Measurements from ENCODE around the gene DRD3.
A peak's percentile ranks its signal among the peaks of the same experiment; 100 is the strongest.

The DRD3 gene

DNA sequence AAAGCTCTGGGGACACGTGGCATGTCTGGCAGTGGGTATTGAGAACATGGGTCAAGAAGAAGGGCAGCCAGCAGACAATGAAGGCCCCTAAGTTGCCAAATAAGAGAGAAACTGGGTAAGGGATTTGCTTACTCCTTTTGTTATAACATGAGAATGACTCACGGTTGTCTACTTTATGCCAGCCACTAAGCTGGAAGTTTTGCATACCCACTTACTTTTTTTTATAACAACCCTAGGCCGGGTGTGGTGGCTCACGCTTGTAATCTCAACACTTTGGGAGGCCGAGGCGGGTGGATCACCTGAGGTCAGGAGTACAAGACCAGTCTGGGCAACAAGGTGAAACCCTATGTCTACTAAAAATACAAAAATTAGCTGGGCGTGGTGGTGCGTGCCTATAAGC, 50.0 kb downstream of the DRD3 start:
- no peaks in the 10 kb centered on the region for H3K9me3 ChIP-seq (ENCODE audit: low read length)
- no peaks in the 10 kb centered on the region for H3K4me1 ChIP-seq (ENCODE audit: insufficient read depth, low read length)
- H3K27me3 ChIP-seq (ENCODE audit: insufficient read depth, low read length), result no peaks in the 10 kb centered on the region
- no peak overlapping the region for H3K4me3 ChIP-seq (ENCODE audit: low read length)
- H3K36me3 ChIP-seq (ENCODE audit: insufficient read depth, low read length), result no peaks in the 10 kb centered on the region
- H2AFZ ChIP-seq (ENCODE audit: low read depth, low read length), result no peak overlapping the region

DNA sequence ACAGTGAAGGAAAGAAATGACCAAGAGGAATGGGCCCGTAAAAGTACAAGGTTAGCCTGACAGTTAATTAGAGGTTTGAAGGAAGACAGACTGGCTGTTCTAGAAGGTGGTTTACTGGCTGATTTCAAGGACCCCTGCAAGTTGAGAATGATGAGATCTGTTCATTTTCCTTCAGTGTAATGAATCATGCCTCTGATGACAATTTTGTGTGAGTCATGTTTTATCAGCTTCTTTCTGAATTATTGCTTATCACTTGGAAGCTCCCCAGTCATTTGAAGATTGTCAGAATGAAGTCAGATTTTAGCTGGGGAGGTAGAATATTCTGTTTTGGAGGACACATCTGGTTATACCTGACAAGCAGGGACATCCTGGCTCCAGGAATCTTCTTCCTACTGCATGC, 50.6 kb downstream of the DRD3 start:
- Histone ChIP-seq H2AFZ (ENCODE audit: low read depth, low read length) (no peak overlapping the region), H3K4me3 (ENCODE audit: low read length) (no peak overlapping the region), H3K4me1 (ENCODE audit: insufficient read depth, low read length) (no peaks in the 10 kb centered on the region), H3K36me3 (ENCODE audit: insufficient read depth, low read length) (no peaks in the 10 kb centered on the region), H3K9me3 (ENCODE audit: low read length) (no peaks in the 10 kb centered on the region), H3K27me3 (ENCODE audit: insufficient read depth, low read length) (no peaks in the 10 kb centered on the region)

GRCh38 chr3:114127517-114127916, 51.3 kb downstream of the DRD3 start:
- H3K4me3 ChIP-seq (ENCODE audit: low read length), result no peak overlapping the region
- no peaks in the 10 kb centered on the region for H3K27me3 ChIP-seq (ENCODE audit: insufficient read depth, low read length)
- no peak overlapping the region for H2AFZ ChIP-seq (ENCODE audit: low read depth, low read length)
- no peaks in the 10 kb centered on the region for H3K9me3 ChIP-seq (ENCODE audit: low read length)
- peaks cover 7% of the 10 kb centered on the region for H3K4me1 ChIP-seq (ENCODE audit: insufficient read depth, low read length)
- no peaks in the 10 kb centered on the region for H3K36me3 ChIP-seq (ENCODE audit: insufficient read depth, low read length)

GRCh38 chr3:114126461-114126860, 52.4 kb downstream of the DRD3 start:
- no peaks in the 10 kb centered on the region for H3K27me3 ChIP-seq (ENCODE audit: insufficient read depth, low read length)

DNA sequence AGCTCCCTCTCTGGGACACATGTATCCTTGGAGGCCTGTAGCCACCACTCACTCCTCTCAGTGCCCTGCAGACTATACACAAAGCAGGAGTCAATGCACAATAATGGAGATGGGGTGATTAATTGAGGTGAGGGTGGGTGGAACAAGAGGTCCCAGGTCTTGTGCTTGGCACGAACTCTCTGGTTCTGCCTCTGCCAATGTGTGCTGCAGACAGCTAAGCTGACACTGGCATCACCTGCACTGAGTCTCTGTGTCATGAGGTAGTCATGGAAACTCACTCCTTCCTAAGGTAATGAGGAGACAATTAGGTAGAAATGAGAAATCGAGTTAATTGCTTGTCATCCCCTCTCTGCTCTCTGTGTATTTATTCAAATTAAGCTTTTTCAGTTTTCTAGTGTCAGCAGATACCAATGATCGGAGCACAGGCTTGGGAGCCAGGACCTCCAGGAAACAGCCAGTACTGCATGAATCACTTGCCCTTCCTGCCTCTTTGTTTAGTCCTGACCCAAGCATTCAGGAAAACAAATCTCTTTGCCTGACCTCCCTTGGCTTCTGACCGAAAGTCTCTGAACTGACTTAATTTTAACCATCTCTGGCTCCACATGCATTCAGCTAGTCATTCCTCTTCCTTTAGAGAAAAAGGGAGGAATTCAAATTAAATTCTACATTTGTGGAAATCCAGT, 56.7 kb downstream of the DRD3 start:
- no peaks in the 10 kb centered on the region for H3K36me3 ChIP-seq (ENCODE audit: insufficient read depth, low read length)
- H3K4me3 ChIP-seq (ENCODE audit: low read length), result no peak overlapping the region
- H3K4me1 ChIP-seq (ENCODE audit: insufficient read depth, low read length), result peaks cover 15% of the 10 kb centered on the region
- no peaks in the 10 kb centered on the region for H3K9me3 ChIP-seq (ENCODE audit: low read length)
- H2AFZ ChIP-seq (ENCODE audit: low read depth, low read length), result no peak overlapping the region
- no peaks in the 10 kb centered on the region for H3K27me3 ChIP-seq (ENCODE audit: insufficient read depth, low read length)

More at GRCh38 chr3:114126461-114126860, 52.4 kb downstream of the DRD3 start:
- Histone ChIP-seq H3K36me3 (ENCODE audit: insufficient read depth, low read length) (no peaks in the 10 kb centered on the region), H2AFZ (ENCODE audit: low read depth, low read length) (no peak overlapping the region), H3K4me3 (ENCODE audit: low read length) (no peak overlapping the region), H3K9me3 (ENCODE audit: low read length) (no peaks in the 10 kb centered on the region), H3K4me1 (ENCODE audit: insufficient read depth, low read length) (peaks cover 15% of the 10 kb centered on the region)

DNA sequence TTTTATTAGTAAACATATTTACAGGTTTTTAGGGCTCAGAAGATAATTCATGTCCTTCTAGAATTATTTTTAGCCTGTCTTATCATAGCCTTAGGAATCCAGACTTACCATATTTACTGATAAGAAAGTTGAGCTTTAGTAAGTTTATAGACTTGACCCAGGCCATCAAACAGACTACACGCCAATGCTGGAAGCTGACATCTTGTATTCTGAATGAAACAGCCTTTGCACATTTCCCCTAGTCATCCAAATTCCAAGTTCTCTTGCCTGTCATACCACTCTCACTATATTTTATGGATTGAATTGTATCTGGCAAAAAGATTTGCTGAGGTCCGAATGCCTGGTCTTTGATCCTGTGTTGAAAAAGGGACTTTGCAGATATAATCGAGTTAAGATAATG, 58.6 kb downstream of the DRD3 start:
- Histone ChIP-seq H3K27me3 (ENCODE audit: insufficient read depth, low read length) (no peaks in the 10 kb centered on the region), H3K4me1 (ENCODE audit: insufficient read depth, low read length) (peaks cover 15% of the 10 kb centered on the region), H2AFZ (ENCODE audit: low read depth, low read length) (no peak overlapping the region), H3K4me3 (ENCODE audit: low read length) (no peak overlapping the region), H3K36me3 (ENCODE audit: insufficient read depth, low read length) (no peaks in the 10 kb centered on the region), H3K9me3 (ENCODE audit: low read length) (no peaks in the 10 kb centered on the region)

- peaks cover 15% of the 10 kb centered on the region for H3K4me1 ChIP-seq (ENCODE audit: insufficient read depth, low read length)
- H3K27me3 ChIP-seq (ENCODE audit: insufficient read depth, low read length), result no peaks in the 10 kb centered on the region
- H3K4me3 ChIP-seq (ENCODE audit: low read length), result no peak overlapping the region
- no peaks in the 10 kb centered on the region for H3K9me3 ChIP-seq (ENCODE audit: low read length)
- H2AFZ ChIP-seq (ENCODE audit: low read depth, low read length), result no peak overlapping the region
- H3K36me3 ChIP-seq (ENCODE audit: insufficient read depth, low read length), result no peaks in the 10 kb centered on the region
These were observed 59.1 kb downstream of the DRD3 start for GRCh38 chr3:114119776-114120175.

- H3K4me1 ChIP-seq (ENCODE audit: insufficient read depth, low read length), result peaks cover 13% of the 10 kb centered on the region
- H3K4me3 ChIP-seq (ENCODE audit: low read length), result no peak overlapping the region
- no peaks in the 10 kb centered on the region for H3K27me3 ChIP-seq (ENCODE audit: insufficient read depth, low read length)
- no peak overlapping the region for H2AFZ ChIP-seq (ENCODE audit: low read depth, low read length)
- no peaks in the 10 kb centered on the region for H3K9me3 ChIP-seq (ENCODE audit: low read length)
- no peaks in the 10 kb centered on the region for H3K36me3 ChIP-seq (ENCODE audit: insufficient read depth, low read length)
These were observed 63.7 kb downstream of the DRD3 start for GRCh38 chr3:114115143-114115542.

- Histone ChIP-seq H3K36me3 (ENCODE audit: insufficient read depth, low read length) (no peaks in the 10 kb centered on the region), H3K4me1 (ENCODE audit: insufficient read depth, low read length) (peaks cover 15% of the 10 kb centered on the region), H2AFZ (ENCODE audit: low read depth, low read length) (no peak overlapping the region), H3K9me3 (ENCODE audit: low read length) (no peaks in the 10 kb centered on the region), H3K27me3 (ENCODE audit: insufficient read depth, low read length) (no peaks in the 10 kb centered on the region), H3K4me3 (ENCODE audit: low read length) (no peak overlapping the region)
These were observed 64.1 kb downstream of the DRD3 start for GRCh38 chr3:114114719-114115118.

- Histone ChIP-seq H3K4me3 (ENCODE audit: low read length) (no peak overlapping the region), H3K9me3 (ENCODE audit: low read length) (no peaks in the 10 kb centered on the region), H3K27me3 (ENCODE audit: insufficient read depth, low read length) (no peaks in the 10 kb centered on the region), H2AFZ (ENCODE audit: low read depth, low read length) (no peak overlapping the region), H3K4me1 (ENCODE audit: insufficient read depth, low read length) (peaks cover 15% of the 10 kb centered on the region), H3K36me3 (ENCODE audit: insufficient read depth, low read length) (no peaks in the 10 kb centered on the region)
These were observed 66.2 kb downstream of the DRD3 start for GRCh38 chr3:114112696-114113095.

- H3K4me1 ChIP-seq (ENCODE audit: insufficient read depth, low read length), result peaks cover 15% of the 10 kb centered on the region
- H2AFZ ChIP-seq (ENCODE audit: low read depth, low read length), result no peak overlapping the region
- no peaks in the 10 kb centered on the region for H3K9me3 ChIP-seq (ENCODE audit: low read length)
- no peaks in the 10 kb centered on the region for H3K27me3 ChIP-seq (ENCODE audit: insufficient read depth, low read length)
- no peak overlapping the region for H3K4me3 ChIP-seq (ENCODE audit: low read length)
- no peaks in the 10 kb centered on the region for H3K36me3 ChIP-seq (ENCODE audit: insufficient read depth, low read length)
These were observed 67.6 kb downstream of the DRD3 start for GRCh38 chr3:114111060-114111770.

- H3K27me3 ChIP-seq (ENCODE audit: insufficient read depth, low read length), result no peaks in the 10 kb centered on the region
- H3K4me3 ChIP-seq (ENCODE audit: low read length), result no peak overlapping the region
- peaks cover 15% of the 10 kb centered on the region for H3K4me1 ChIP-seq (ENCODE audit: insufficient read depth, low read length)
- H3K9me3 ChIP-seq (ENCODE audit: low read length), result no peaks in the 10 kb centered on the region
- peak overlapping the region; percentile 52 for H2AFZ ChIP-seq (ENCODE audit: low read depth, low read length)
- H3K36me3 ChIP-seq (ENCODE audit: insufficient read depth, low read length), result no peaks in the 10 kb centered on the region
These were observed 68.4 kb downstream of the DRD3 start for GRCh38 chr3:114110439-114110838.

DNA sequence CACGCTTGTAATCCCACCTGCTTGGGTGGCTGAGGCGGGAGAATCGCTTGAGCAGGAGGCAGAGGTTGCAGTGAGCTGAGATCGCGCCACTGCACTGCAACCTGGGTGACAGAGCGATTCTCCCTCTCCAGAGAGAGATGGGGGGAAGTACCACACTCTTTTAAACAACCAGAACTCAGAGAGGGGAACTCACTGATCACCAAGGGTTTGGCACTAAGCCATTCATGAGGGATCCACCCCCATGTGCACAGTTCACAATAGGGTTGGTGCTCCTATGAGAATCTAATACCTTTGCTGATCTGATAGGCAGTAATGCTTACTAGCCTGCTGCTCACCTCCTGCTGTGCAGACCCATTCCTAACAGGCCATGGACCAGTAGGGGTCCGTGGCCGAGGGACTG, 70.7 kb downstream of the DRD3 start:
- no peaks in the 10 kb centered on the region for H3K9me3 ChIP-seq (ENCODE audit: low read length)
- H3K4me1 ChIP-seq (ENCODE audit: insufficient read depth, low read length), result peaks cover 15% of the 10 kb centered on the region
- H2AFZ ChIP-seq (ENCODE audit: low read depth, low read length), result no peak overlapping the region
- H3K36me3 ChIP-seq (ENCODE audit: insufficient read depth, low read length), result no peaks in the 10 kb centered on the region
- no peak overlapping the region for H3K4me3 ChIP-seq (ENCODE audit: low read length)
- no peaks in the 10 kb centered on the region for H3K27me3 ChIP-seq (ENCODE audit: insufficient read depth, low read length)
